PC-3 (cell line): ENCODE data around the gene SYT1.

Experiments
- EZH2 ChIP-seq: fragments of 300-600 bp; sonication (generic); IDR thresholded peaks from one replicate; pipeline ENCODE4 v1.6.1; 2017; ENCODE audit warnings: antibody characterized with exemption, mild to moderate bottlenecking, low read length; ENCODE audit not compliant: unreplicated experiment
- TF ChIP-seq, protein P1 (sequence below): fragments of 300-600 bp; sonication (generic); conservative IDR thresholded peaks from 2 replicates; pipeline ENCODE4 v1.5.1; 2017; ENCODE audit warnings: antibody characterized with exemption, low read depth, mild to moderate bottlenecking, low read length

DNA sequence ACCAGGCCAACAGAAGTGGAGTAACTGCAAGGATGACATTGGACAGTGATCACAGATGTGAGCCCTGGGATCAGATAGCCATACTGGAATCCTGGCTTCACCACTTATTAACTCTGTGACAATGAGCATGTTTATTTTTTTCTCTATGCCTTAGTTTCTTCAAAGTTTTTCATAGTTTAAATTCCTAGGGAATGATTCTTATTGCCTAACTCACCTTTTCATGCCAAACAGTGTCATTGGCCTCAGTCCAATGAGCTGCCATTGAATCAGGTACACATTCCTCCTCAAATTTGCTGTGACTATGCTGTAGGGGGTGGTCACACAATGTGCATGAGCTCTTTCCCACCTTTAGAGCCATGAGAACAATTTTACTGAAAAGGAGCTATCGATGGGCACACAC is 342.3 kb downstream of the SYT1 start:
- no peak for TF ChIP-seq EZH2
- TF ChIP-seq, protein P1, sequence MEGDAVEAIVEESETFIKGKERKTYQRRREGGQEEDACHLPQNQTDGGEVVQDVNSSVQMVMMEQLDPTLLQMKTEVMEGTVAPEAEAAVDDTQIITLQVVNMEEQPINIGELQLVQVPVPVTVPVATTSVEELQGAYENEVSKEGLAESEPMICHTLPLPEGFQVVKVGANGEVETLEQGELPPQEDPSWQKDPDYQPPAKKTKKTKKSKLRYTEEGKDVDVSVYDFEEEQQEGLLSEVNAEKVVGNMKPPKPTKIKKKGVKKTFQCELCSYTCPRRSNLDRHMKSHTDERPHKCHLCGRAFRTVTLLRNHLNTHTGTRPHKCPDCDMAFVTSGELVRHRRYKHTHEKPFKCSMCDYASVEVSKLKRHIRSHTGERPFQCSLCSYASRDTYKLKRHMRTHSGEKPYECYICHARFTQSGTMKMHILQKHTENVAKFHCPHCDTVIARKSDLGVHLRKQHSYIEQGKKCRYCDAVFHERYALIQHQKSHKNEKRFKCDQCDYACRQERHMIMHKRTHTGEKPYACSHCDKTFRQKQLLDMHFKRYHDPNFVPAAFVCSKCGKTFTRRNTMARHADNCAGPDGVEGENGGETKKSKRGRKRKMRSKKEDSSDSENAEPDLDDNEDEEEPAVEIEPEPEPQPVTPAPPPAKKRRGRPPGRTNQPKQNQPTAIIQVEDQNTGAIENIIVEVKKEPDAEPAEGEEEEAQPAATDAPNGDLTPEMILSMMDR: no peak
